H1 (cell line): Measurements from ENCODE around the gene HDAC9. TPM values are rescaled to one million over a fixed set of nuclear protein-coding genes. Genes with fewer than 3 reads are reported as not detected.

ENCODE experiments used
- CTCF ChIA-PET: fragments of 300-600 bp; sonication (Branson Sonifier 250); formaldehyde crosslinking; loops from one replicate; lab custom pipeline; 2021; ENCODE audit not compliant: partially characterized antibody; lab: Charles Lee
- POLR2A ChIA-PET: fragments of 300-600 bp; sonication (Branson Sonifier 250); formaldehyde crosslinking; loops from one replicate; lab custom pipeline; 2021; ENCODE audit warnings: inconsistent platforms; ENCODE audit not compliant: partially characterized antibody; lab: Charles Lee
- DNase-seq, 2 experiments: peaks; one replicate each; pipeline versions ENCODE4 v3.0.0 to v3.0.0-alpha.2; 2010 to 2022; ENCODE audit warnings: low spot score in 2 of 2, low read depth in 1 of 2, mixed read lengths in 1 of 2
- FAIRE-seq: peaks from 2 replicates; lab custom pipeline; 2011; peaks lifted over from hg19 to GRCh38; lab: Jason Lieb, UNC
- H2AFZ ChIP-seq: 2 replicates; pipeline ENCODE4 v1.8.1; 2012; ENCODE audit warnings: low read length, inconsistent platforms
- H2AK5ac ChIP-seq: 2 replicates; pipeline ENCODE4 v1.6.1; 2013; ENCODE audit warnings: low read depth, low read length
- H2BK120ac ChIP-seq: replicated peaks from 2 replicates; pipeline ENCODE3; 2013; ENCODE audit warnings: low read depth, low read length, inconsistent platforms
- H2BK12ac ChIP-seq: 2 replicates; pipeline ENCODE4 v1.6.1; 2013; ENCODE audit warnings: low read depth, low read length
- H2BK15ac ChIP-seq: 2 replicates; pipeline ENCODE4 v1.6.1; 2013; ENCODE audit warnings: low read length
- H2BK20ac ChIP-seq: 2 replicates; pipeline ENCODE4 v1.6.1; 2013; ENCODE audit warnings: low read length
- H2BK5ac ChIP-seq: 2 replicates; pipeline ENCODE4 v1.6.1; 2013; ENCODE audit warnings: low read depth, low read length
- H3K14ac ChIP-seq: 2 replicates; pipeline ENCODE4 v1.6.1; 2013; ENCODE audit warnings: inconsistent platforms; ENCODE audit not compliant: insufficient read length
- H3K18ac ChIP-seq: 2 replicates; pipeline ENCODE4 v1.6.1; 2013; ENCODE audit warnings: low read length; ENCODE audit errors: extremely low read depth
- H3K23ac ChIP-seq: 2 replicates; pipeline ENCODE4 v1.6.1; 2013; ENCODE audit warnings: inconsistent platforms; ENCODE audit not compliant: insufficient read length
- H3K23me2 ChIP-seq: 2 replicates; pipeline ENCODE4 v1.6.1; 2013; ENCODE audit warnings: low read depth, low read length
- H3K27ac ChIP-seq: 2 replicates; pipeline ENCODE4 v1.6.1; 2011; ENCODE audit warnings: low read depth, low read length, inconsistent platforms
- H3K27me3 ChIP-seq, 4 experiments: replicated peaks in 1 of 4; 1 replicate in 1 of 4; 2 replicates in 3 of 4; pipeline versions ENCODE4 v1.6.1 to v1.8.1; 2011 to 2013; ENCODE audit warnings: low read length in 3 of 4, mild to moderate bottlenecking in 3 of 4, inconsistent platforms in 2 of 4, mixed read lengths in 2 of 4, moderate library complexity in 1 of 4; ENCODE audit not compliant: control insufficient read depth in 3 of 4, insufficient read depth in 3 of 4; ENCODE audit errors: extremely low read depth in 1 of 4
- H3K36me3 ChIP-seq, 4 experiments: 2 replicates each; pipeline versions ENCODE4 v1.6.1 to v1.8.1; 2011 to 2013; ENCODE audit warnings: mild to moderate bottlenecking in 4 of 4, low read length in 3 of 4, moderate library complexity in 2 of 4, control low read depth in 1 of 4, inconsistent platforms in 1 of 4; ENCODE audit not compliant: insufficient read depth in 4 of 4, control insufficient read depth in 2 of 4
- H3K4ac ChIP-seq: replicated peaks from 2 replicates; pipeline ENCODE3; 2013; ENCODE audit warnings: low read length, low read depth, mixed read lengths, inconsistent platforms; ENCODE audit not compliant: insufficient read length
- H3K4me1 ChIP-seq, 4 experiments: replicated peaks in 1 of 4; 1 replicate in 1 of 4; 2 replicates in 3 of 4; pipeline versions ENCODE4 v1.6.1 to v1.8.1; 2011 to 2013; ENCODE audit warnings: low read length in 3 of 4, inconsistent platforms in 2 of 4, mixed read lengths in 1 of 4; ENCODE audit not compliant: insufficient read depth in 4 of 4, control insufficient read depth in 3 of 4
- H3K4me2 ChIP-seq, 2 experiments: 2 replicates each; pipeline versions ENCODE4 v1.6.1 to v1.8.1; 2011 to 2013; ENCODE audit warnings: low read depth in 2 of 2, low read length in 2 of 2, control low read depth in 1 of 2, inconsistent platforms in 1 of 2, mild to moderate bottlenecking in 1 of 2; ENCODE audit not compliant: insufficient read depth in 1 of 2
- H3K4me3 ChIP-seq, 4 experiments: fragments of 200-600, 300-600 bp in 1 of 4; sonication (generic), shearing (Covaris generic), sonication (Bioruptor Twin) in 1 of 4; 2 replicates each; pipeline versions ENCODE4 v1.5.1 to v1.8.1; 2011 to 2016; ENCODE audit warnings: low read length in 4 of 4, low read depth in 3 of 4, control low read depth in 2 of 4, inconsistent platforms in 2 of 4, mild to moderate bottlenecking in 2 of 4, mixed read lengths in 1 of 4, moderate library complexity in 1 of 4; ENCODE audit not compliant: insufficient read depth in 2 of 4; ENCODE audit errors: extremely low read depth in 1 of 4
- H3K56ac ChIP-seq: replicated peaks from 2 replicates; pipeline ENCODE3; 2013; ENCODE audit warnings: low read depth, mild to moderate bottlenecking, mixed read lengths, low read length, inconsistent platforms; ENCODE audit not compliant: insufficient read length
- H3K79me1 ChIP-seq: 2 replicates; pipeline ENCODE4 v1.6.1; 2013; ENCODE audit warnings: low read depth, low read length, control low read depth
- H3K79me2 ChIP-seq, 2 experiments: 2 replicates each; pipeline versions ENCODE4 v1.6.1 to v1.8.1; 2012 to 2013; ENCODE audit warnings: low read length in 2 of 2, mild to moderate bottlenecking in 2 of 2, inconsistent platforms in 1 of 2; ENCODE audit not compliant: insufficient read depth in 2 of 2, control insufficient read depth in 1 of 2
- H3K9ac ChIP-seq, 4 experiments: replicated peaks in 1 of 4; 1 replicate in 1 of 4; 2 replicates in 3 of 4; pipeline versions ENCODE4 v1.6.1 to v1.8.1; 2011 to 2013; ENCODE audit warnings: low read depth in 3 of 4, low read length in 3 of 4, control low read depth in 2 of 4, mild to moderate bottlenecking in 2 of 4, moderate library complexity in 2 of 4, inconsistent platforms in 1 of 4; ENCODE audit errors: extremely low read depth in 1 of 4
- H3K9me3 ChIP-seq, 2 experiments: 2 replicates each; pipeline versions ENCODE4 v1.6.1 to v1.8.1; 2012 to 2013; ENCODE audit warnings: mild to moderate bottlenecking in 2 of 2, moderate library complexity in 2 of 2, control low read depth in 1 of 2, inconsistent platforms in 1 of 2, low read depth in 1 of 2, low read length in 1 of 2, mixed read lengths in 1 of 2; ENCODE audit not compliant: insufficient read depth in 2 of 2
- H4K20me1 ChIP-seq, 2 experiments: replicated peaks in 1 of 2; 2 replicates each; pipeline versions ENCODE3 to v1.8.1; 2011 to 2013; ENCODE audit warnings: inconsistent platforms in 2 of 2, low read length in 2 of 2, mild to moderate bottlenecking in 1 of 2; ENCODE audit not compliant: insufficient read depth in 2 of 2, control insufficient read depth in 1 of 2
- H4K5ac ChIP-seq: 2 replicates; pipeline ENCODE4 v1.6.1; 2013; ENCODE audit warnings: low read length, low read depth, mixed read lengths, inconsistent platforms; ENCODE audit not compliant: insufficient read length
- H4K8ac ChIP-seq: 2 replicates; pipeline ENCODE4 v1.8.0; 2013; ENCODE audit warnings: mild to moderate bottlenecking, moderate library complexity, low read length, inconsistent platforms; ENCODE audit not compliant: insufficient read depth; ENCODE audit errors: extremely low read depth
- H4K91ac ChIP-seq: replicated peaks from 2 replicates; pipeline ENCODE3; 2013; ENCODE audit warnings: low read length, mixed read lengths, inconsistent platforms; ENCODE audit not compliant: insufficient read length
- ATF2 ChIP-seq: IDR thresholded peaks from 2 replicates; pipeline ENCODE4 v1.6.1; 2012; ENCODE audit warnings: low read length, inconsistent platforms
- JUN ChIP-seq: IDR thresholded peaks from 2 replicates; pipeline ENCODE4 v1.6.1; 2011; ENCODE audit warnings: low read depth, mild to moderate bottlenecking, improper control_type of control experiment, low read length
- SP4 ChIP-seq: IDR thresholded peaks from 2 replicates; pipeline ENCODE4 v1.6.1; 2012; ENCODE audit warnings: low read length, inconsistent platforms
- TCF12 ChIP-seq: IDR thresholded peaks from 2 replicates; pipeline ENCODE4 v1.6.1; 2011; ENCODE audit warnings: low read depth, mild to moderate bottlenecking, low read length
- polyA plus RNA-seq, 7 experiments: library from polyadenylated mRNA; depleted of rRNA in 3 of 7; stranded (reverse) in 5 of 7; unstranded in 2 of 7; fragments of >200 nt in 5 of 7; fragments of 200-250 nt in 2 of 7; gene quantifications; 1 replicate in 5 of 7; 2 replicates in 1 of 7; 4 replicates in 1 of 7; pipeline versions ENCODE4 v1.2.1 to v1.2.3, GENCODE V29; 2011 to 2013; ENCODE audit warnings: missing spikeins in 2 of 7, mixed read lengths in 2 of 7
- total RNA-seq: library from RNA; stranded (reverse); fragmentation: NEBNext Ultra II Directional; extraction: Animal tissue kit (Norgen Biotek cat#: 25700); gene quantifications from 2 replicates; pipeline ENCODE4 v1.2.1, GENCODE V29; 2021

HDAC9 gene
- total and polyA plus RNA-seq, 2 of the 8 experiments (the other 6 are each of a cell fraction or from before 2014, with no cell fraction given), result 9.5 to 13.1 TPM

GRCh38 chr7:18740579-18740988 is 245.0 kb downstream of the HDAC9 start:
- no peak overlapping the region for H2BK5ac ChIP-seq
- no peaks in the 10 kb centered on the region for H3K79me1 ChIP-seq
- no peaks in the 10 kb centered on the region for H3K4me1 ChIP-seq
- no peak overlapping the region for H3K56ac ChIP-seq
- H2BK120ac ChIP-seq, result no peak overlapping the region
- ChIA-PET POLR2A (interaction anchor here (0.6 kb wide), 1 partner anchor 375 kb away, joined by 3 read pairs; no protein-coding TSS in a partner anchor), CTCF (no interaction called here)
- H3K4me3 ChIP-seq, result no peak overlapping the region
- no peaks in the 10 kb centered on the region for H3K79me2 ChIP-seq
- H2BK12ac ChIP-seq, result no peak overlapping the region
- DNase-seq (no peak), FAIRE-seq (no peak)
- no peak overlapping the region for H2AFZ ChIP-seq
- H4K5ac ChIP-seq, result no peak overlapping the region
- H4K20me1 ChIP-seq, result no peaks in the 10 kb centered on the region
- H3K9me3 ChIP-seq, result no peaks in the 10 kb centered on the region
- no peak overlapping the region for H3K9ac ChIP-seq
- H2AK5ac ChIP-seq, result no peak overlapping the region
- H2BK15ac ChIP-seq, result no peak overlapping the region
- no peak overlapping the region for H3K27ac ChIP-seq
- no peak overlapping the region for H3K23ac ChIP-seq
- H3K14ac ChIP-seq, result no peak overlapping the region
- H3K18ac ChIP-seq, result no peak overlapping the region
- H3K36me3 ChIP-seq, result no peaks in the 10 kb centered on the region
- no peak overlapping the region for H3K4ac ChIP-seq
- no peak overlapping the region for H2BK20ac ChIP-seq
- no peaks in the 10 kb centered on the region for H3K27me3 ChIP-seq
- no peak overlapping the region for H4K91ac ChIP-seq
- no peaks in the 10 kb centered on the region for H3K23me2 ChIP-seq
- H3K4me2 ChIP-seq, result no peak overlapping the region
- H4K8ac ChIP-seq, result no peak overlapping the region
- TF ChIP-seq SP4, result no peak
- TF ChIP-seq ATF2, result no peak
- TF ChIP-seq TCF12, result no peak
- TF ChIP-seq JUN, result no peak
